Gastroesophageal sphincter (tissue), 4 donors: ENCODE results near the gene DYNLT2. TPM values are rescaled to one million over a fixed set of nuclear protein-coding genes. Genes with fewer than 3 reads are reported as not detected.

Experiments used
- ATAC-seq: fragments of 150-250 bp; one replicate; pipeline ENCODE4 v1.9.1; 2016; ENCODE audit warnings: mild to moderate bottlenecking, moderate library complexity
- H3K27ac ChIP-seq, 4 donors: fragments of 200-600 bp; sonication (generic) in 3 of 4; 1 replicate in 3 of 4; 2 replicates in 1 of 4; pipeline ENCODE4 v1.5.1; 2016 to 2019
- H3K27me3 ChIP-seq: fragments of 200-600 bp; sonication (generic); one replicate; pipeline ENCODE4 v1.5.1; 2019
- H3K36me3 ChIP-seq, 2 donors: fragments of 200-600 bp; sonication (generic); one replicate each; pipeline ENCODE4 v1.5.1; 2019; ENCODE audit warnings: control low read depth in 1 of 2
- H3K4me1 ChIP-seq, 3 donors: fragments of 200-600 bp; sonication (generic); 1 replicate in 2 of 3; 2 replicates in 1 of 3; pipeline ENCODE4 v1.5.1; 2016 to 2019; ENCODE audit warnings: control low read depth in 2 of 3
- H3K4me3 ChIP-seq, 2 donors: fragments of 200-600 bp; sonication (generic); one replicate each; pipeline ENCODE4 v1.5.1; 2019; ENCODE audit warnings: mild to moderate bottlenecking in 1 of 2, moderate library complexity in 1 of 2
- H3K9me3 ChIP-seq, 3 donors: fragments of 200-600 bp; sonication (generic); one replicate each; pipeline ENCODE4 v1.5.1; 2017 to 2019; ENCODE audit warnings: control low read depth in 2 of 3
- EP300 ChIP-seq: sonication (generic); formaldehyde crosslinking; IDR thresholded peaks from one replicate; pipeline ENCODE4 v1.6.1; 2017; ENCODE audit warnings: antibody characterized with exemption, mild to moderate bottlenecking
- POLR2A ChIP-seq, 2 donors: fragments of 450-650 bp; IDR thresholded peaks; one replicate each; pipeline ENCODE4 v1.6.1; 2017; ENCODE audit warnings: antibody characterized with exemption in 2 of 2, mild to moderate bottlenecking in 2 of 2, moderate library complexity in 1 of 2
- POLR2AphosphoS5 ChIP-seq: sonication (generic); formaldehyde crosslinking; IDR thresholded peaks from one replicate; pipeline ENCODE4 v1.6.1; 2017; ENCODE audit warnings: antibody characterized with exemption
- WGBS, 2 donors: methylation state at CpG; one replicate each; pipeline ENCODE4 v1.1.5; 2018; ENCODE audit warnings: low coverage in 1 of 2; 5-methylcytosine and 5-hydroxymethylcytosine counted together
- total RNA-seq, 4 donors: library from RNA; depleted of rRNA; stranded (reverse); fragments of >200 nt; gene quantifications; one replicate each; pipeline ENCODE4 v1.1.0, GENCODE V29; 2016
- TF ChIP-seq, protein P1 (sequence below), 4 experiments: fragments of 200-600 bp in 2 of 4; fragments of 450-650 bp in 2 of 4; sonication (generic) in 1 of 4; IDR thresholded peaks; one replicate each; pipeline ENCODE4 v1.5.1; 2017 to 2019; ENCODE audit warnings: antibody characterized with exemption in 4 of 4, mild to moderate bottlenecking in 2 of 4, moderate library complexity in 2 of 4

Gene DYNLT2
- total RNA-seq, 4 donors from 2014 or later, result 0.74 to 3.1 (median 1.4) TPM

DNA sequence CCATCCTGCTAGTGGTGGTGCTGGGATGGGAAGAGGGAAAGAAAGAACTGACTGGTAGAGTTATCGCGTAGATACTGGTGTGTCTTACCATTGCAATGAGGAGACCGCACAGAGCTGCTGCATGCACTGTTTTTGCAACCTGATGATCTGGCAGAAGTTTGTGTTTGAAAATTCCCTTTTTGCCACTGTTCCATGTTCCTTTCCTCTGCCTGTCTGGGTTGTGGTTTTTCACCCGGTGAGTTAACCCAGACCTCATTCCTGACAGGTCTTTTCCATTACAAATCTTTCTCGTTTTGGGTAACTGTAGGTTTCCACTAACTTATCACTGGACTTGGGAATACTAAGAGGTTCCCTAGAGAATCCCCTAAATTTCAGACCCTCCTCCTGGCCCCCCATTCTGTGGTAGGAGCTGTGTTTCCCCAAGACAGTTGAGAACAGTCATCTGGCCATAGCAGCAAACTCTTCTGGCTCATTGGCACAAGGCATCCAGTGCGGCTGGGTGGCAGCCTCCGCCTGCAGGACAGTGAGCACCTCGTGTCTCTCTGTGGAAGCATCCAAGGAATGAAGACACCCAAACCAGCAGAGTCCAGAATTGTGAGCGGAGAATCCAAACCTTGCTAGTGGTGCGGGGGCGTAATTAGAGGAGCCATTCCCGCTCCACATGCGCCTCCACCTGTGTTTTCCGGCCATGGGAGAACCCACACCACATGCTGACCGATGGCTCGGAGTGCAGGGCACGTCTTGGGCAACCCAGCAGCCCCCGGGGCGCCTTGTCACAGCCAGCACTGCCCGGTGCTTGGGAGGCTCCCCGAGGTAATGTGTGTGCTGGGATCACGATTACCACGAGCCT, 32.8 kb upstream of the DYNLT2 start:
- 74 to 87% methylated on average over 5 of the region's 23 CpGs for WGBS, 2 donors
- H3K4me3 ChIP-seq, result no peak overlapping the region
- H3K27me3 ChIP-seq, result no peaks in the 10 kb centered on the region
- no peaks in the 10 kb centered on the region for H3K9me3 ChIP-seq
- no peak for TF ChIP-seq POLR2AphosphoS5
- no peak for TF ChIP-seq POLR2A (IDR thresholded peaks at IDR 0.05)
- TF ChIP-seq, protein P1, sequence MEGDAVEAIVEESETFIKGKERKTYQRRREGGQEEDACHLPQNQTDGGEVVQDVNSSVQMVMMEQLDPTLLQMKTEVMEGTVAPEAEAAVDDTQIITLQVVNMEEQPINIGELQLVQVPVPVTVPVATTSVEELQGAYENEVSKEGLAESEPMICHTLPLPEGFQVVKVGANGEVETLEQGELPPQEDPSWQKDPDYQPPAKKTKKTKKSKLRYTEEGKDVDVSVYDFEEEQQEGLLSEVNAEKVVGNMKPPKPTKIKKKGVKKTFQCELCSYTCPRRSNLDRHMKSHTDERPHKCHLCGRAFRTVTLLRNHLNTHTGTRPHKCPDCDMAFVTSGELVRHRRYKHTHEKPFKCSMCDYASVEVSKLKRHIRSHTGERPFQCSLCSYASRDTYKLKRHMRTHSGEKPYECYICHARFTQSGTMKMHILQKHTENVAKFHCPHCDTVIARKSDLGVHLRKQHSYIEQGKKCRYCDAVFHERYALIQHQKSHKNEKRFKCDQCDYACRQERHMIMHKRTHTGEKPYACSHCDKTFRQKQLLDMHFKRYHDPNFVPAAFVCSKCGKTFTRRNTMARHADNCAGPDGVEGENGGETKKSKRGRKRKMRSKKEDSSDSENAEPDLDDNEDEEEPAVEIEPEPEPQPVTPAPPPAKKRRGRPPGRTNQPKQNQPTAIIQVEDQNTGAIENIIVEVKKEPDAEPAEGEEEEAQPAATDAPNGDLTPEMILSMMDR (IDR thresholded peaks at IDR 0.05), result no peak
- TF ChIP-seq EP300, result no peak
- ATAC-seq, result no peak
- no peak overlapping the region for H3K27ac ChIP-seq
- peaks cover 0 to 2% (median 0%) of the 10 kb centered on the region in 3 donors for H3K4me1 ChIP-seq
- H3K36me3 ChIP-seq, result peaks cover 0 to 45% of the 10 kb centered on the region in 2 donors

GRCh38 chr6:169783401-169783800, 32.0 kb upstream of the DYNLT2 start:
- TF ChIP-seq EP300, result no peak
- TF ChIP-seq, protein P1 (IDR thresholded peaks at IDR 0.05), result no peak
- TF ChIP-seq POLR2AphosphoS5, result no peak
- Histone ChIP-seq H3K4me3 (no peak overlapping the region), H3K27me3 (no peaks in the 10 kb centered on the region), H3K27ac (no peak overlapping the region), H3K36me3 (peaks cover 0 to 52% of the 10 kb centered on the region in 2 donors), H3K9me3 (no peaks in the 10 kb centered on the region), H3K4me1 (no peaks in the 10 kb centered on the region)
- 62% methylated on average over 5 of the region's 9 CpGs; no CpG with 5 or more reads in 1 of the 2 donors for WGBS, 2 donors
- ATAC-seq, result no peak

DNA sequence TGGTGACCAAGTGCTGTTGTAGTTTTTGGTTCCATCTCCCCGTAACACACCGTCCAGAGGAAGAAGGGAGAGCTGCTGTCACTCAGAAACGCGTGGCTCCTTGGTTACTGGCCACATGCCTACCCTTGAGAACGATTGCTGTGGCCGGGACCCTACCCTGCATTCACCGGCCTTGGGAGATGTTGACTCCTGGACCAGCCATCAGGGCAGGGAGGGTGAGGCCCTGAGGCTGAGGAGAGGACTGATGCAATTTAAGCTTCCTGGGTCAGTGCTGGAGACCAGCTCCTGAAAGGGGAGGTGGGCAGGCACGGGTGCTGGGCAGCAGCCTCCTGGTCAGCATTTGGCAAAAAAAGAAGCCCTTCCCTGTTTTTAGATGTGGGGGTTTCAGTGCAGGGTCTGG, 31.6 kb upstream of the DYNLT2 start:
- no peak for ATAC-seq
- no peaks in the 10 kb centered on the region for H3K9me3 ChIP-seq
- WGBS, 2 donors, result no CpG with 5 or more reads among the region's 8 CpGs
- H3K36me3 ChIP-seq, result peaks cover 0 to 56% of the 10 kb centered on the region in 2 donors
- TF ChIP-seq POLR2AphosphoS5, result no peak
- no peak for TF ChIP-seq POLR2A (IDR thresholded peaks at IDR 0.05)
- TF ChIP-seq EP300, result no peak
- TF ChIP-seq, protein P1 (IDR thresholded peaks at IDR 0.05), result no peak
- no peak overlapping the region for H3K4me3 ChIP-seq
- H3K27ac ChIP-seq, result no peak overlapping the region
- H3K4me1 ChIP-seq, result no peaks in the 10 kb centered on the region
- H3K27me3 ChIP-seq, result no peaks in the 10 kb centered on the region

GRCh38 chr6:169780571-169781091, 29.3 kb upstream of the DYNLT2 start:
- H3K27me3 ChIP-seq, result no peaks in the 10 kb centered on the region
- 54 to 82% methylated on average over 5 of the region's 11 CpGs for WGBS, 2 donors
- TF ChIP-seq, protein P1 (IDR thresholded peaks at IDR 0.05), result no peak
- TF ChIP-seq EP300 (no peak), POLR2A (IDR thresholded peaks at IDR 0.05) (no peak)
- no peak overlapping the region for H3K4me3 ChIP-seq
- no peaks in the 10 kb centered on the region for H3K9me3 ChIP-seq
- H3K4me1 ChIP-seq, result no peaks in the 10 kb centered on the region
- no peak overlapping the region for H3K27ac ChIP-seq
- no peak for ATAC-seq
- H3K36me3 ChIP-seq, result peaks cover 0 to 79% of the 10 kb centered on the region in 2 donors

GRCh38 chr6:169779896-169780295, 28.5 kb upstream of the DYNLT2 start:
- Histone ChIP-seq H3K27me3 (no peaks in the 10 kb centered on the region), H3K36me3 (peaks cover 0 to 86% of the 10 kb centered on the region in 2 donors), H3K9me3 (no peaks in the 10 kb centered on the region), H3K27ac (no peak overlapping the region), H3K4me1 (no peaks in the 10 kb centered on the region), H3K4me3 (no peak overlapping the region)
- WGBS, 2 donors, result 62 to 92% methylated on average over 2 to 4 of the region's 5 CpGs
- TF ChIP-seq POLR2AphosphoS5 (no peak), POLR2A (IDR thresholded peaks at IDR 0.05) (no peak), EP300 (no peak)
- TF ChIP-seq, protein P1 (IDR thresholded peaks at IDR 0.05), result no peak
- ATAC-seq, result no peak
